MM.1S (cell line): ENCODE results near the gene PTPRG.

Source experiments
- CTCF ChIP-seq: fragments of 300-600 bp; sonication (generic); IDR thresholded peaks from 2 replicates; pipeline ENCODE4 v1.5.1; 2016; ENCODE audit warnings: antibody characterized with exemption, low read length, mixed read lengths
- EZH2 ChIP-seq: fragments of 300-600 bp; sonication (generic); optimal IDR thresholded peaks from 2 replicates; pipeline ENCODE3; 2017; ENCODE audit warnings: low read depth, mild to moderate bottlenecking, antibody characterized with exemption, low read length, mixed read lengths

- TF ChIP-seq CTCF (no peak), EZH2 (no peak)
Observed at GRCh38 chr3:62145086-62145757, 583.9 kb downstream of the PTPRG start.
